GM18526 (cell line): ENCODE results near the gene PLEKHG7.

Experiments used
- POLR2A ChIP-seq: IDR thresholded peaks from 3 replicates; pipeline ENCODE4 v1.6.1; 2011; ENCODE audit not compliant: insufficient read length; ENCODE audit errors: extremely low read depth

The PLEKHG7 gene

GRCh38 chr12:92735131-92735721 lies 32.4 kb downstream of the PLEKHG7 start:
- no peak for TF ChIP-seq POLR2A

DNA sequence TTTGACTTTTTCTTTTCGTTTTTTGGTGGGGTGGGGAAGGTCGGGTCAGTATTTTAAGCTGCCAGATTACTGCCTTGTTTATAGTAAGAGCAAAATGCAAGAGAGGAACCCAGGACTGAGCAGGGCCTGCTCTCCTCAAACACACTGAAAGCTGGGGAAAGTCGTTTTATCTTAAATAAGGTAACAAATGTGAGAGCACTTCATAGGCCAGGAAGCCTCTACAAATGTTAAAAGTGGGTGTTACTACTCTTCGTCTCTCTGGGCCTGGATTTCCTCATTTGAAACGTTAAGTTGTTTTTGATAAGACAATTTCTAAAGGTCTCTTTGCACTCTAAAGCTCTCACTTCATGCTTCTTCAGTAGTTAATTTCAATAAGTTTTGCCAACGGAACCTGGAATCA lies 33.8 kb downstream of the PLEKHG7 start:
- TF ChIP-seq POLR2A = no peak

- no peak for TF ChIP-seq POLR2A
Measured at GRCh38 chr12:92737855-92738850, 35.4 kb downstream of the PLEKHG7 start.

DNA sequence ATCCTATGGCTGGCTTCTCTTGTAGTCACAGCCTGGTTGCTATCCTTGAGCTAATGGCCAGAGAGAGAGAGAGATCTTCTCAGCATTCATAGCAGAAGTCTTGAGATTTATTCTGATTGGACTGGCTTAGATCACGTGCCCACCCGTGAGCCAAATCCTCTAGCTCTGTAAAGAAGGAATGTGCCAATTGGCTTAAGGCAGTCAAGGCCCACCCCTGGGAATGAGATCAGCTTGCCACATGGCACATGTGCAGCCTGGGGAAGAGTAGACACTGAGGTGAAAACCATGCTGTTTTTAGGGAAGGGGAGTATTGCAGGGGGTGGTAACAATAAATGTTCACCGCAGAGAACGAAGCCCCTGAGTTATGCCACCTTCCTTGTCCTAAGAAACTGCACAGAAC lies 36.3 kb downstream of the PLEKHG7 start:
- TF ChIP-seq POLR2A = no peak

DNA sequence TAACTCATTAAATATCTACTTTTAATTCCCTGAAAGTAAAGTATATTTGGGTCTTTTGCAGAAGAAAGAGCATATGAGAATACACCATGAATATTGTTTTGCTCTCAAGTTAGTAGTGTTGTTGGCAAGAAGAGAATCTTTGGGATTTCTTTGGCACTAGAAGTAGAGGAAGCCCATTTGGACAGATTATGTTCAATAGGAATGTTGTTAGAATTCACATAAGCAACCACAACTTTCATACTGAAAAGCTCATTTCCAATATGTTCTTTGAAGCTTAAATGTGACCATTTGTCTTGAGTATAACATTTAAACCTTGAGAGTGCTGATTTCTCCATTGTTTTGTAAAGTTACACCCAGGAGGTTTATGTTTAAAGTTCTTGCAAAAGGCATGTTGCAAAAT lies 37.6 kb downstream of the PLEKHG7 start:
- TF ChIP-seq POLR2A = no peak

DNA sequence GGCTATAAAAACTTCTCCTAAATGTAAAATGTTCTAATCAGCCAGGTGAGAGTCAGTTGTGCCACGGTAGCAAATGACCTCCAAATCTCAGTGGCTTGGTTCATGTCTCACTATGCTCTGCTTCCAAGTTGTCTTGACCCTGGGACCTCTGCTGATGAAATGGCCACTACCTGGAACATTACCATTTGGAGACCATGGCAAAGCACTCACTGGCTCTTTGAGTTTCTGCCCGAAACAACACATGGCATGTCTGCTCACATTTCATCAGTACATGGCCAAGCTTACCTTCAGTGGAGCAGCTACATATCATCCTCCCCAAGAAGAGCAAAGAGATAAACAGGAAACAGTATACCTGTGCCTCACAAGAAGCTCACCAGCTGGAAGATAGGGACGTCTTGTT lies 40.2 kb downstream of the PLEKHG7 start:
- TF ChIP-seq POLR2A = no peak

- TF ChIP-seq POLR2A = no peak
Measured at GRCh38 chr12:92745856-92746550, 43.2 kb downstream of the PLEKHG7 start.

- TF ChIP-seq POLR2A = no peak
Measured at GRCh38 chr12:92747151-92747550, 44.4 kb downstream of the PLEKHG7 start.

DNA sequence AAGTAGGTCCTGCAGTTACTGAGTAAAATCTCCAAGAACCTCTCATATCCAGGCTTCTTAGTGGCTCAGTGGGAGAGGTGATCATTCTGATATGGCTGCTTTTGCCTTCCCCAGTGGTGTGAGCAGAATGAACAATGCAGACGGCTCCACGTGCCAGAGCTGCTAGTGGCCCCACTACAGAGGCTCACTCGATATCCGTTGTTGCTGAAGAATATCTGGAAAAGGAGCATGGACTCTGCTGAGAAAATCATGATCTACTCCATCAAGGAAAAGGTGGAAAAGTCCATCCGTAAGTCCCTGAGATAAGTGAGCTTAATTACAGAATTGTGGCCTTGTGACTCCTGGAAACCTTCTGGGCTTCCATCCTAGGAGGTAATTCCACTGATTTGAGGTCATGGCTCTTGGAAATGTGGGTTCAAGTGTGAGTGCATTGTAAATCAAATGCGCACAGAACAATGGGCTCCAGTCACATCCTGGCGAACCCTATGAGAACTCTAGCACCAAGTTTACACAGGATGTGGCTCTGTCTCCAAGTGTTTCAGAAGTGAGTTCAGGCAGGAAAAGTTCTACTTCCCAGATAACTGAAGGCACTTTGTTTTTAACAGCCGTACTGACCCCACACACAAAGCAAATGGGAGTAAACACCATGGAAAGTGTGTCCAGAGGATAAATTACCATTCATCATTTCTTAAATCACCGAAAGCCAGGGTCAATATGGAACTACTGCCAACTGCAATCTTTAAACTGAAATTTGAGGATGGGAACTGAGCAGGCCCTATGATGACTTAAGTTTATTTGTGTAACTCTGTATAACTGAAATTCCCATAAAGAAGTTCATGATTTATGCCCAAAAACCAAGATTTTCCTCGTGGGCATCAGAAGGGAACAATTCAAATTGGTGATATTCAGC lies 51.4 kb downstream of the PLEKHG7 start:
- no peak for TF ChIP-seq POLR2A

DNA sequence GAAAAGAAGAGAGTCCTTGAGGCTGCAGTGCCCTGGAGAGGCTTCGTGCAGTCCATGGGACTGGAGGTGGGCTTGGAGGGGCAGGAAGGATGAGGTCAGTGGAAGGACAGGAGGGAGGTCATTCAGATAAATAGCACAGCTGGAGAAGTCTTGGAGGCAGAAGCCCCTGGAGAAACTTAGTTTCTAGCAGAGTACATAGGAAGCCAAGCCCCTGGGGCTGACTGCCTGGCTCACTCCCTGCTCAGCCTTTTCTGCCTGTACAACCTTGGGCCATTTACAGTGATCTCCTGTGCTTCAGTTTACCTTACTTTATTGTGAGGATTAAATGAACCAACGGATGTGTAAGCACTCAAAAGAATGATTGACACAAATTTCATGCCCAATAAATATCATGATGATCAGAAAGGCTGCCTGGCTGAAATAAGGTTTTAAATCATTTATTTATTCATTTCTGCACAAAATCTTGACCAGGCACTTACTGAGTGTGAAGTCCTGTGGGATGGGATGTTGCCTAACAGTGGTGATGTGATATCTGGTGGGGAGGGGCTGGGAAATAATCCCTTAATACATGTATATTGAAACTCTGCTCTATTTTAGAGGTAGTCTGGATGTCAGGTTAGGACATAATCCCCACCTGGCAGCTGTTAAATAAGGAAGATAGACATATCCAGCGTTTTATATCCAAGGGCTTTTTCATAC lies 54.3 kb downstream of the PLEKHG7 start:
- TF ChIP-seq POLR2A = no peak

- no peak for TF ChIP-seq POLR2A
Measured at GRCh38 chr12:92757597-92758121, 54.9 kb downstream of the PLEKHG7 start.

GRCh38 chr12:92759634-92760268 lies 57.0 kb downstream of the PLEKHG7 start:
- no peak for TF ChIP-seq POLR2A

GRCh38 chr12:92762773-92763172 lies 60.0 kb downstream of the PLEKHG7 start:
- TF ChIP-seq POLR2A = no peak
